Activated CD8-positive, alpha-beta memory T cell treated with anti-CD3 and anti-CD28 coated beads, Interleukin-2, amount 50 U/mL, for 1 hour (primary cell): ENCODE data around the gene SLC25A25.
"Not testable (repeated sequence)": the region's sequence is repeated elsewhere in the genome, so short reads cannot be mapped to it uniquely, and the experiment has no call there.

Experiments used
- DNase-seq: peaks from one replicate; pipeline ENCODE4 v3.0.0-alpha.2; 2020; ENCODE audit errors: extremely low read depth

Gene SLC25A25

GRCh38 chr9:128051932-128052709, 15.9 kb upstream of the SLC25A25 start:
- no peak for DNase-seq

DNA sequence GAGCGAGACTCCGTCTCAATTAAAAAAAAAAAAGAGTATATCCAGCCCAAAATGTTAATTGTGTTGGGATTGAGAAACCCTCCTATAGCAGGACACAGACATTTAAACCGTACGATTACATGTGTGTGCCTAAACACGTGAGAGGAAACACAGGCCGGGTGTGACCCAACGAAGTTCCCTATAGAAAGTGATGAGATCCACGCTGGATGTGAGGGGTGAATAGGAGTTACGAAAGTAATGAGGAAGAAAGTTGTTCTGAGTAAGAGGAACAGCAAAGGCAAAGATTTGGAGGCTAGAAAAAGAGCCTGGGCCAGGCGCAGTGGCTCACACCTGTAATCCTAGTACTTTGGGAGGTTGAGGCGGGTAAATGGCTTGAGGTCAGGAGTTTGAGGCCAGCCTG, 14.5 kb upstream of the SLC25A25 start:
- DNase-seq = no peak

GRCh38 chr9:128054087-128054486, 13.9 kb upstream of the SLC25A25 start:
- DNase-seq = no peak

GRCh38 chr9:128055344-128056040, 12.5 kb upstream of the SLC25A25 start:
- DNase-seq = no peak

- no peak for DNase-seq
These were observed 11.9 kb upstream of the SLC25A25 start for GRCh38 chr9:128056086-128056485.

DNA sequence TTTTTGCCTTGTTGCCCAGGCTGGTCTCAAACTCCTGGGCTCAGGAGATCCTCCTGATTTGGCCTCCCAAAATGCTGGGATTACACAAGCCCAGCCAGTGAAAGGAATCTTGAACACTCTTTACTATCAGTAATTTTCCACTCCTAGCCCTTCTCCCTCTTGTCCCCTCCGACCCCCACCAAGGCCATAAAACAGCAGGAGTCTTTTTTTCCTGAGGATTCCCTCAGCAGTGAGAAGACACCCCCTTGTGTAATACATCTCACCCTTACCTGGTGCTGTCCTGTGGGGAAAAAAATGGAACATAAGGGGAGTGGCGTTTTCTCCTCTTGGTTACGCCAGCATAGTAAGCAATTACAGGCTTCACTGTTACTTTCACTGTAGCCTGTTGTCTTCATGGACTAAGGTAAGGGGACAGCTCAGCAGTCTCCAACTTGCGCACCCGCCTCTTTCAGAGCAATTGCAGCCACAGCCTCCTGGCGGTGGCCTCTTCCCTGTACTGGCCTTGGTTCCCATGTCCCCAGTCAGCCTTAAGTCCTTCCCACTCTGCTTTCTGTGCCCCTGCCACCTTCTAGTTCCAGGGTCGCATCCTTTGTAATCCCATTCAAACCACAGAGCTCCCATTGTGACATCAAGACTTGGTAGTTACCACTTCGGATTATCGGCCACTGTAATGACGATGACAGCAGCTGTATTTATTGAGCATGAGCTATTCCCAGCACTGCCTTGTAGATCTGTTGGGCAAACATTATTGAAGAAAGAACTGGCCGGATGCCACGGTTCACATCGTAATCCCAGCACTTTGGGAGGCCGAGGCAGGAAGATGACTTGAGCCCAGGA, 10.9 kb upstream of the SLC25A25 start:
- no peak for DNase-seq

DNA sequence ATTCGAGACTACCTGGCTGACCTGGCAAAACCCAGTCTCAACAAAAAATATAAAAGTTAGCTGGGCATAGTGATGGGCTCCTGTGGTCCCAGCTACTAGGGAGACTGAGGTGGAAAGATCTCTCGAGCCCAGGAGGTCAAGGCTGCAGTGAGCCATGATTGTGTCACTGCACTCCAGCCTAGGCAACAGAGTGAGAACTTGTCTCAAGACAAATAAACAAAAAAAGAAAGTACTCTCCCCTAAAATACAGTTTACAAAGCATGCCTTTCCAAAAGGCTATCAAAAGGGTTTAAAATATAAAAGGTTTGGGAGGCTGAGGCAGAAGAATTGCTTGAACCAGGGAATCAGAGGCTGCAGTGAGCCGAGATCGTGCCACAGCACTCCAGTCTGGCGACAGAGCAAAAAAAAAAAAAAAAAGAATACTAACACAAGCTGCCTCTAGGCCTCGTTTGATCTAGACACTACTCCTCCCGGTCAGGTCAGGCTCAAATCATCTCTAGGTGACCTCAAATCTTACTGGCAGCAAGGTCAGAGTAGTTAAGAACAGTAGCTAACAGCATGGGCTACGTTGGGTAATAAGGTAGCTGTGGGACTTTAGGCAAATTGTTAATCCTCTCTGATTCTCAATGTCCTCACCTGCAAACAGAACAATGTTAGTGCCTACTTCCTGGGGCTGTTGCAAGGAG, 10.2 kb upstream of the SLC25A25 start:
- DNase-seq = no peak

DNA sequence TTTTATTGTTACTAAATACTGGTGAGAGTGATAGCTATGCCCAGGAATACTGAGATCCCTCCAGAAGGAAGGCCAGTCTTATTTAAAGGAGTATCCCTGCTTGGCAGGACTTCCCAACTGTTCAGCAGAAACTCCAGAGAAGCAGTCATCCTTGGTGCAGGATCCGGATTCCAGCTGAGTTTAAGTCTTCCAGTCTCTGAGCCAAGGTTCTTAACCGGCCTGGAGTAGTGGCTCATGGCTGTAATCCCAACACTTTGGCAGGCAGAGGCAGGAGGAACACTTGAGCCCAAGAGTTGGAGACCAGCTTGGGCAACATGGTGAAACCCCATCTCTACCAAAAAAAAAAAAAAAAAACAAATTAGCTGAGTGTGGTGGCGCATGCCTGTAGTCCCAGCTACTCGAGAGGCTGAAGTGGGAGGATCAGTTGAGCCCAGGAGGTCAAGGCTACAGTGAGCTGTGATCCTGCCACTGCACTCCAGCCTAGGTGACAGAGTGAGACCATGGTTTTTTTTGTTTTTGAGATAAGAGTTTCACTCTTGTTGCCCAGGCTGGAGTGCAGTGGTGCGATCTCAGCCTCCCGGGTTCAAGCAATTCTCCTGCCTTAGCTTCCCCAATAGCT, 8.6 kb upstream of the SLC25A25 start:
- no peak for DNase-seq

GRCh38 chr9:128061275-128061960, 6.6 kb upstream of the SLC25A25 start:
- no peak for DNase-seq

- DNase-seq = no peak
These were observed 5.8 kb upstream of the SLC25A25 start for GRCh38 chr9:128062279-128062678.

GRCh38 chr9:128062846-128063831, 4.9 kb upstream of the SLC25A25 start:
- DNase-seq = no peak

GRCh38 chr9:128065907-128066712, 1.9 kb upstream of the SLC25A25 start:
- no peak for DNase-seq

- DNase-seq = peak; percentile 89
These were observed 1.1 kb upstream of the SLC25A25 start, which contains the start of gene NAIF1 for GRCh38 chr9:128066713-128067644. TSS of gene NAIF1 (minus strand) at chr9:128067320. CDS start at chr9:128067101, 219 bp downstream.

GRCh38 chr9:128068386-128069205, 564 bp downstream of the SLC25A25 start:
- no peak for DNase-seq

GRCh38 chr9:128070874-128071273, 2.8 kb downstream of the SLC25A25 start:
- DNase-seq = no peak

- not testable (repeated sequence) for DNase-seq
These were observed 3.4 kb downstream of the SLC25A25 start for GRCh38 chr9:128071475-128071874.
